BJ (cell line): ENCODE measurements around the gene OSGIN1. TPM values are rescaled to one million over a fixed set of nuclear protein-coding genes. Genes with fewer than 3 reads are reported as not detected.

Source experiments
- CTCF ChIA-PET: fragments of 350-600 bp; formaldehyde crosslinking; extraction: SDS; loops from one replicate; lab custom pipeline; 2021; ENCODE audit warnings: antibody characterized with exemption, inconsistent platforms; lab: Yijun Ruan, JAX
- POLR2A ChIA-PET: fragments of 300-600 bp; sonication (Branson Sonifier 250); formaldehyde crosslinking; extraction: SDS; loops from one replicate; lab custom pipeline; 2021; ENCODE audit warnings: antibody characterized with exemption; lab: Charles Lee
- DNase-seq: peaks from one replicate; pipeline ENCODE4 v3.0.0-alpha.2; 2011; ENCODE audit warnings: low read depth
- H3K27me3 ChIP-seq: 2 replicates; pipeline ENCODE4 v1.6.0; 2011; ENCODE audit warnings: low read length; ENCODE audit not compliant: control insufficient read depth, insufficient read depth
- H3K36me3 ChIP-seq: 2 replicates; pipeline ENCODE4 v1.5.1; 2011; ENCODE audit warnings: low read length; ENCODE audit not compliant: control insufficient read depth, insufficient read depth
- H3K4me3 ChIP-seq: 2 replicates; pipeline ENCODE4 v1.5.1; 2011; ENCODE audit warnings: low read depth, mild to moderate bottlenecking, control low read depth, low read length
- CTCF ChIP-seq: IDR thresholded peaks from 2 replicates; pipeline ENCODE4 v1.5.1; 2011; ENCODE audit warnings: low read depth, mild to moderate bottlenecking, control low read depth, inconsistent platforms, low read length, moderate library complexity; ENCODE audit not compliant: insufficient read depth
- polyA plus RNA-seq: library from polyadenylated mRNA; depleted of rRNA; stranded (reverse); fragments of >200 nt; gene quantifications from 2 replicates; pipeline ENCODE4 v1.2.3, GENCODE V29; 2011

Gene OSGIN1
- polyA plus RNA-seq, 1 experiment: 5.1 TPM

DNA sequence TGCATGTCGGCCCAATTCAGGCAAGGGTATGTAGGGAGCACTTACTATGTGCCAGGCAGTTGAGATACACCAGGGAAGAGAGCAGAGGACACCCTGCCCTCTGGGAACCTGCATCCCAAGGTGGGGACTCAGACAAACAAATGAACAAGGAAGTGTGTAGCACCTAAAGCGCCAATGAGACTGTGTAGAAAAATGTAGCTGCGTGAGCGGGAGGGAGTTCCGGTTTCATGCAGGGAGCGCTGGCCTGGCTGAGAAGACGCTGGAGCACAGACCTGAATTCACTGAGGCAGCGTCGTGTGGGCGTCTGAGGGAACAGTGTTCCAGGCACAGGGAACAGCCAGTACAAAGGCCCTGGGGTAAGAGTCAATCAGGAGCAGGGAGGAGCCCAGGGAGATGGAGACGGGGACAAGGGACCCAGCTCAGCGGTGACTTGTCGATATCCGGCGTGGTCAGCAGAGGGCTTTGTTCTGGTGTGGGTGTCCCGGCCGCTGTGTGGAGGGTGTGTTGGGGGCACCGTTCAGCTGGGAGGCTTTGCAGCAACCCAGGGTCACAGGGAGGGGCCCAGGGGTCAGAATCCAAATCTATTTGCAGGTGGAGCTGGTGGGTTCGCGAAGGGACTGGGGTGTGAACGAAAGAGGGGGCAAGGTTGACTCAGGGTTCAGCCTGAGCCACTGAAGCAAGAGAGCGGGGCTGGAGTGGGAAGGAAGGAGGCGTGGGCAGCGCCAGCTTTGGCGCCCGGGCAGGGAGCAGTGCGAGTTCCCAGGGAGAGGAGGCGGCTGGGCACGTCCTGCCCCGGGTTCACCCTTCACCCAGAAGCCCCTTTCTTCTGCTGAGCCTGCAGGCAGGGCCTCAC, 17.8 kb upstream of the OSGIN1 start:
- DNase-seq: no peak
- no peak for TF ChIP-seq CTCF
- POLR2A ChIA-PET: no interaction called here
- Histone ChIP-seq H3K4me3 (no peak overlapping the region), H3K36me3 (no peaks in the 10 kb centered on the region), H3K27me3 (no peaks in the 10 kb centered on the region)
- CTCF ChIA-PET: interaction anchor here (0.5 to 4.3 kb wide), 3 partner anchors 9 to 113 kb away, joined by 3 to 27 read pairs (median 3); no protein-coding TSS in a partner anchor

- no peak overlapping the region for H3K4me3 ChIP-seq
- H3K27me3 ChIP-seq: no peaks in the 10 kb centered on the region
- ChIA-PET CTCF (interaction anchor here (0.5 to 4.3 kb wide), 3 partner anchors 9 to 113 kb away, joined by 3 to 27 read pairs (median 3); no protein-coding TSS in a partner anchor), POLR2A (no interaction called here)
- no peak for DNase-seq
- H3K36me3 ChIP-seq: no peaks in the 10 kb centered on the region
- no peak for TF ChIP-seq CTCF
Measured at GRCh38 chr16:83935858-83936255, 17.2 kb upstream of the OSGIN1 start.

DNA sequence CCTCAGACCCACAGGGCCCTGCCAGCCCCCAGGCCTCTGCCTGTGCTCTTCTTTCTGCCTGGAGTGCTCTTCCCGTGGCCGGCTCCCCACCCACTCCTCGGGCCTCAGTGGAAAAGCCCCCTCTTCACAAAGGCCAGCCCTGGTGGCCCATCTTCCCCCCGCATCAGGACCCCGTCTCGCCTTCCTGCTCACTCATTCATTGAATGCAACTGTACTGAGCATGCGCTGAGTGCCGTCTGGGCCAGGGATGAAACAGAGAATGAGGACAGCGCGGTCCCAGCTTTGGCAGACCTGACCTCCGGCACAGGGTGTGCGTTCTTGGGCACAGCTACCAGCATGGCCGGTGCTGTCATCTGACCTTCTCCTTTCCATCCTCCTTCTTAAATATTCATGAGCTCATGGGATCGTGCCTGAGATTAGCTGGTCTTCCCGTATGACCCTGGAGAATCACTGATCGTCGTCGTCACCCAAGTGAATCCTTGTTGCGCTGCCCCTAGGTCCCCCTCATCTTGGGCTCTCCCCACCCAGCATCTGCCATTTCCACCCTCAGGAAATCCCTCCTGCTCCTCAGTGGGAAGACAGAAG, 16.4 kb upstream of the OSGIN1 start:
- DNase-seq: no peak
- Histone ChIP-seq H3K27me3 (no peaks in the 10 kb centered on the region), H3K4me3 (no peak overlapping the region), H3K36me3 (no peaks in the 10 kb centered on the region)
- CTCF ChIA-PET: interaction anchor here (1.0 to 4.3 kb wide), 3 partner anchors 10 to 108 kb away, joined by 3 to 27 read pairs (median 3); no protein-coding TSS in a partner anchor
- POLR2A ChIA-PET: no interaction called here
- TF ChIP-seq CTCF: no peak

DNA sequence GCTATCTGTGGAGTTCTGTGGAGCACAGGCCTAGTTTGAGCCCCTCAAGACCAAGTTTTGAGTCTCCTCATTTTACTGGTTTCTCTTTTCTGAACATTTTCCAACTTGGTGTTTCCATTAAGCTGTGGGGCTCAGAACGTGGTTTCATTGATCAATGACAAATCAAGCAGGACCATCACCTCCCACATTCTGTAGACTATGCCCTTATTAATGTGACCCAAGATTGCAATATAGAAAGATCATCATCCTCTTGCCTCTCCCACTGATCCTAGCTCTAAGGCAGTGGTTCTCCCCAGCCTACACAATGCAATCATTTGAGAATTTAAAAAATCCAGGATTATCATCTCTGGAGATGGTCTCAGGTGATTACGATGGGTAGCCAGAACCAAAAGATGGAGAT, 15.8 kb upstream of the OSGIN1 start:
- no peak for DNase-seq
- CTCF ChIA-PET: interaction anchor here (1.0 to 4.3 kb wide), 3 partner anchors 11 to 107 kb away, joined by 3 to 27 read pairs (median 3); no protein-coding TSS in a partner anchor
- H3K27me3 ChIP-seq: no peaks in the 10 kb centered on the region
- POLR2A ChIA-PET: no interaction called here
- TF ChIP-seq CTCF: no peak
- H3K4me3 ChIP-seq: no peak overlapping the region
- no peaks in the 10 kb centered on the region for H3K36me3 ChIP-seq
